ENCODE results near the gene C18orf63.

- TF ChIP-seq CTCF (conservative IDR thresholded peaks at IDR 0.05; ENCODE audit: low read depth, low read length) (no peak), EZH2 (IDR thresholded peaks at IDR 0.05; ENCODE audit: borderline replicate concordance, low read depth, low read length, poor library complexity, severe bottlenecking) (no peak)
These were observed 26.9 kb upstream of the C18orf63 start for GRCh38 chr18:74288730-74289129.
